Neural progenitor cell (in vitro differentiated cells): Measurements from ENCODE around the gene KLHDC8B. TPM values are rescaled to one million over a fixed set of nuclear protein-coding genes. Genes with fewer than 3 reads are reported as not detected.

Experiments
- DNase-seq: peaks from one replicate; pipeline ENCODE4 v3.0.0-alpha.2; 2016; ENCODE audit warnings: low spot score
- H2AFZ ChIP-seq: fragments of 200-600 bp; sonication (generic); replicated peaks from 2 replicates; pipeline ENCODE4 v1.6.1; 2016; ENCODE audit warnings: antibody characterized with exemption
- H3F3A ChIP-seq: fragments of 200-600 bp; sonication (generic); 2 replicates; pipeline ENCODE4 v1.6.1; 2016; ENCODE audit warnings: antibody characterized with exemption, low read depth
- H3K27ac ChIP-seq: fragments of 200-600 bp; sonication (generic); 2 replicates; pipeline ENCODE4 v1.5.1; 2016; ENCODE audit warnings: mild to moderate bottlenecking
- H3K27me3 ChIP-seq: fragments of 200-600 bp; sonication (generic); 2 replicates; pipeline ENCODE4 v1.6.1; 2016; ENCODE audit warnings: mild to moderate bottlenecking, moderate library complexity
- H3K36me3 ChIP-seq: fragments of 200-600 bp; sonication (generic); 2 replicates; pipeline ENCODE4 v1.5.1; 2016
- H3K4me1 ChIP-seq: fragments of 200-600 bp; sonication (generic); 2 replicates; pipeline ENCODE4 v1.6.1; 2016; ENCODE audit warnings: mixed run types
- H3K4me2 ChIP-seq: fragments of 200-600 bp; sonication (generic); 2 replicates; pipeline ENCODE4 v1.6.1; 2016
- H3K4me3 ChIP-seq: fragments of 200-600 bp; sonication (generic); 2 replicates; pipeline ENCODE4 v1.5.1; 2016
- H3K79me2 ChIP-seq: fragments of 200-600 bp; sonication (generic); 2 replicates; pipeline ENCODE4 v1.6.1; 2016; ENCODE audit warnings: low read depth
- H3K9ac ChIP-seq: fragments of 200-600 bp; sonication (generic); 2 replicates; pipeline ENCODE4 v1.6.1; 2016
- H3K9me3 ChIP-seq: fragments of 200-600 bp; sonication (generic); 2 replicates; pipeline ENCODE4 v1.5.1; 2016; ENCODE audit warnings: low read depth
- H4K20me1 ChIP-seq: fragments of 200-600 bp; sonication (generic); 2 replicates; pipeline ENCODE4 v1.6.1; 2016; ENCODE audit warnings: low read depth
- H3K27ac Mint-ChIP-seq: 3 replicates; pipeline ENCODE4 v1.8.0; 2021; ENCODE audit warnings: mixed read lengths
- H3K27me3 Mint-ChIP-seq: 2 replicates; pipeline ENCODE4 v1.8.0; 2022; ENCODE audit warnings: low read depth, mild to moderate bottlenecking, inconsistent platforms, moderate library complexity, mixed read lengths; ENCODE audit not compliant: insufficient read depth
- H3K36me3 Mint-ChIP-seq: 3 replicates; pipeline ENCODE4 v1.8.0; 2021; ENCODE audit warnings: mixed read lengths
- H3K4me1 Mint-ChIP-seq: 3 replicates; pipeline ENCODE4 v1.8.0; 2021; ENCODE audit warnings: mixed read lengths
- H3K4me3 Mint-ChIP-seq: 3 replicates; pipeline ENCODE4 v1.8.0; 2021; ENCODE audit warnings: mild to moderate bottlenecking, moderate library complexity, mixed read lengths
- H3K9me3 Mint-ChIP-seq: 3 replicates; pipeline ENCODE4 v1.8.0; 2020; ENCODE audit warnings: mixed read lengths
- CTCF ChIP-seq: fragments of 200-600 bp; sonication (generic); IDR thresholded peaks from 2 replicates; pipeline ENCODE4 v1.5.1; 2017; ENCODE audit warnings: antibody characterized with exemption, mild to moderate bottlenecking
- EZH2 ChIP-seq: fragments of 200-600 bp; sonication (generic); IDR thresholded peaks from 2 replicates; pipeline ENCODE4 v1.6.1; 2017; ENCODE audit warnings: antibody characterized with exemption, mild to moderate bottlenecking, moderate library complexity
- EZH2phosphoT487 ChIP-seq: fragments of 200-600 bp; sonication (generic); IDR thresholded peaks from 2 replicates; pipeline ENCODE4 v1.6.1; 2017; ENCODE audit warnings: antibody characterized with exemption
- total RNA-seq: library from RNA; depleted of rRNA; stranded (reverse); fragments of >200 nt; gene quantifications from 2 replicates; pipeline ENCODE4 v1.2.3, GENCODE V29; 2015; ENCODE audit warnings: low replicate concordance

Gene KLHDC8B
- total RNA-seq, 1 donor from 2014 or later: 14.8 TPM

GRCh38 chr3:49182682-49183081, 11.3 kb downstream of the KLHDC8B start:
- H3K79me2 ChIP-seq: no peaks in the 10 kb centered on the region
- H3K27me3 Mint-ChIP-seq: peaks cover 6% of the 10 kb centered on the region
- no peaks in the 10 kb centered on the region for H3K4me1 ChIP-seq
- peaks cover 22% of the 10 kb centered on the region for H3K4me1 Mint-ChIP-seq
- H3K27ac Mint-ChIP-seq: no peak overlapping the region
- no peaks in the 10 kb centered on the region for H3K9me3 ChIP-seq
- H3F3A ChIP-seq: no peaks in the 10 kb centered on the region
- no peak overlapping the region for H3K4me3 ChIP-seq
- H3K36me3 ChIP-seq: no peaks in the 10 kb centered on the region
- H3K27ac ChIP-seq: no peak overlapping the region
- no peak overlapping the region for H3K9ac ChIP-seq
- H3K9me3 Mint-ChIP-seq: no peaks in the 10 kb centered on the region
- H3K27me3 ChIP-seq: no peaks in the 10 kb centered on the region
- H3K4me3 Mint-ChIP-seq: no peak overlapping the region
- TF ChIP-seq EZH2: no peak
- no peak for TF ChIP-seq EZH2phosphoT487
- TF ChIP-seq CTCF: no peak
- H4K20me1 ChIP-seq: no peaks in the 10 kb centered on the region
- no peak overlapping the region for H2AFZ ChIP-seq
- DNase-seq: no peak
- peaks cover 19% of the 10 kb centered on the region for H3K36me3 Mint-ChIP-seq
- no peak overlapping the region for H3K4me2 ChIP-seq

- DNase-seq: no peak
- TF ChIP-seq CTCF (no peak), EZH2phosphoT487 (no peak), EZH2 (no peak)
- no peaks in the 10 kb centered on the region for H3K27me3 ChIP-seq
- H4K20me1 ChIP-seq: no peaks in the 10 kb centered on the region
- H3K9me3 ChIP-seq: no peaks in the 10 kb centered on the region
- no peak overlapping the region for H3K9ac ChIP-seq
- no peaks in the 10 kb centered on the region for H3K36me3 ChIP-seq
- no peak overlapping the region for H3K4me2 ChIP-seq
- H3K27ac ChIP-seq: no peak overlapping the region
- no peak overlapping the region for H2AFZ ChIP-seq
- Mint-ChIP-seq H3K27me3 (peaks cover 3% of the 10 kb centered on the region), H3K4me3 (no peak overlapping the region), H3K4me1 (peaks cover 14% of the 10 kb centered on the region), H3K27ac (no peak overlapping the region), H3K36me3 (peaks cover 13% of the 10 kb centered on the region), H3K9me3 (no peaks in the 10 kb centered on the region)
- H3F3A ChIP-seq: no peaks in the 10 kb centered on the region
- H3K4me3 ChIP-seq: no peak overlapping the region
- no peaks in the 10 kb centered on the region for H3K79me2 ChIP-seq
- H3K4me1 ChIP-seq: no peaks in the 10 kb centered on the region
These were observed 12.5 kb downstream of the KLHDC8B start for GRCh38 chr3:49183873-49184272.

- H3F3A ChIP-seq: no peaks in the 10 kb centered on the region
- H3K27ac ChIP-seq: no peak overlapping the region
- H3K27me3 Mint-ChIP-seq: peaks cover 5% of the 10 kb centered on the region
- H3K4me1 ChIP-seq: no peaks in the 10 kb centered on the region
- H3K9me3 ChIP-seq: no peaks in the 10 kb centered on the region
- no peaks in the 10 kb centered on the region for H4K20me1 ChIP-seq
- TF ChIP-seq EZH2 (no peak), EZH2phosphoT487 (no peak), CTCF (no peak)
- H3K9me3 Mint-ChIP-seq: no peaks in the 10 kb centered on the region
- no peak for DNase-seq
- peak overlapping the region; percentile 19 for H3K27ac Mint-ChIP-seq
- H3K27me3 ChIP-seq: no peaks in the 10 kb centered on the region
- H3K4me3 Mint-ChIP-seq: no peak overlapping the region
- no peak overlapping the region for H2AFZ ChIP-seq
- no peaks in the 10 kb centered on the region for H3K36me3 Mint-ChIP-seq
- H3K4me1 Mint-ChIP-seq: peaks cover 18% of the 10 kb centered on the region
- H3K9ac ChIP-seq: no peak overlapping the region
- H3K4me3 ChIP-seq: no peak overlapping the region
- H3K4me2 ChIP-seq: no peak overlapping the region
- no peaks in the 10 kb centered on the region for H3K79me2 ChIP-seq
- H3K36me3 ChIP-seq: no peaks in the 10 kb centered on the region
These were observed 20.3 kb downstream of the KLHDC8B start for GRCh38 chr3:49191741-49192140.
